Neural cell (in vitro differentiated cells): ENCODE results near the gene IAH1.

Experiments used
- POLR2AphosphoS5 ChIP-seq: IDR thresholded peaks from 2 replicates; pipeline ENCODE4 v1.6.1; 2012
- RAD21 ChIP-seq: fragments of 450-650 bp; conservative IDR thresholded peaks from 2 replicates; pipeline ENCODE4 v1.6.1; 2014; ENCODE audit warnings: antibody characterized with exemption, mild to moderate bottlenecking, moderate library complexity
- TF ChIP-seq, protein P1 (sequence below): fragments of 450-650 bp; IDR thresholded peaks from 2 replicates; pipeline ENCODE4 v1.5.1; 2014; ENCODE audit warnings: antibody characterized with exemption, mild to moderate bottlenecking, moderate library complexity; ENCODE audit not compliant: poor library complexity, severe bottlenecking

- TF ChIP-seq, protein P1, sequence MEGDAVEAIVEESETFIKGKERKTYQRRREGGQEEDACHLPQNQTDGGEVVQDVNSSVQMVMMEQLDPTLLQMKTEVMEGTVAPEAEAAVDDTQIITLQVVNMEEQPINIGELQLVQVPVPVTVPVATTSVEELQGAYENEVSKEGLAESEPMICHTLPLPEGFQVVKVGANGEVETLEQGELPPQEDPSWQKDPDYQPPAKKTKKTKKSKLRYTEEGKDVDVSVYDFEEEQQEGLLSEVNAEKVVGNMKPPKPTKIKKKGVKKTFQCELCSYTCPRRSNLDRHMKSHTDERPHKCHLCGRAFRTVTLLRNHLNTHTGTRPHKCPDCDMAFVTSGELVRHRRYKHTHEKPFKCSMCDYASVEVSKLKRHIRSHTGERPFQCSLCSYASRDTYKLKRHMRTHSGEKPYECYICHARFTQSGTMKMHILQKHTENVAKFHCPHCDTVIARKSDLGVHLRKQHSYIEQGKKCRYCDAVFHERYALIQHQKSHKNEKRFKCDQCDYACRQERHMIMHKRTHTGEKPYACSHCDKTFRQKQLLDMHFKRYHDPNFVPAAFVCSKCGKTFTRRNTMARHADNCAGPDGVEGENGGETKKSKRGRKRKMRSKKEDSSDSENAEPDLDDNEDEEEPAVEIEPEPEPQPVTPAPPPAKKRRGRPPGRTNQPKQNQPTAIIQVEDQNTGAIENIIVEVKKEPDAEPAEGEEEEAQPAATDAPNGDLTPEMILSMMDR: no peak
- TF ChIP-seq POLR2AphosphoS5 (no peak), RAD21 (no peak)
These were observed 13.8 kb upstream of the IAH1 start for GRCh38 chr2:9460441-9461017.
